HepG2 (cell line): ENCODE measurements around the gene AHNAK. TPM values are rescaled to one million over a fixed set of nuclear protein-coding genes. Genes with fewer than 3 reads are reported as not detected.

Source experiments
- CHCHD3 ChIP-seq: sonication (generic); formaldehyde crosslinking; IDR thresholded peaks from 2 replicates; pipeline ENCODE4 v1.8.0; 2022; ENCODE audit warnings: mild to moderate bottlenecking, missing genetic modification reagents, moderate library complexity
- CREM ChIP-seq, 2 experiments: sonication (generic) in 1 of 2; formaldehyde crosslinking in 1 of 2; IDR thresholded peaks; 2 replicates each; pipeline versions ENCODE4 v1.4.0 to v1.6.1; 2016 to 2020; ENCODE audit warnings: antibody characterized with exemption in 1 of 2, mild to moderate bottlenecking in 1 of 2, missing genetic modification reagents in 1 of 2
- EP300 ChIP-seq, 3 experiments: sonication (generic) in 1 of 3; formaldehyde crosslinking in 1 of 3; IDR thresholded peaks; 2 replicates each; pipeline versions ENCODE4 v1.5.1 to v1.6.1; 2011 to 2020; ENCODE audit warnings: low read depth in 2 of 3, low read length in 2 of 3, borderline replicate concordance in 1 of 3, improper control_type of control experiment in 1 of 3, mild to moderate bottlenecking in 1 of 3, missing genetic modification reagents in 1 of 3, moderate library complexity in 1 of 3
- GATAD1 ChIP-seq: IDR thresholded peaks from 2 replicates; pipeline ENCODE4 v1.6.1; 2016; ENCODE audit warnings: missing genetic modification reagents, missing compliant biosample characterization
- HDAC1 ChIP-seq: sonication (generic); formaldehyde crosslinking; IDR thresholded peaks from 2 replicates; pipeline ENCODE4 v1.5.1; 2020; ENCODE audit warnings: mild to moderate bottlenecking, missing genetic modification reagents
- POLR2A ChIP-seq, 2 experiments: IDR thresholded peaks; 2 replicates each; pipeline ENCODE4 v1.6.1; 2011; ENCODE audit warnings: low read depth in 2 of 2, low read length in 2 of 2, mild to moderate bottlenecking in 1 of 2, moderate library complexity in 1 of 2; ENCODE audit not compliant: insufficient read depth in 1 of 2
- SMAD1 ChIP-seq: sonication (generic); formaldehyde crosslinking; IDR thresholded peaks from 2 replicates; pipeline ENCODE4 v1.4.0; 2020; ENCODE audit warnings: missing genetic modification reagents, low read depth, mild to moderate bottlenecking, borderline replicate concordance
- SNAPC2 ChIP-seq: sonication (generic); formaldehyde crosslinking; IDR thresholded peaks from 2 replicates; pipeline ENCODE4 v1.8.1; 2022; ENCODE audit warnings: mild to moderate bottlenecking, missing genetic modification reagents
- SOX5 ChIP-seq: IDR thresholded peaks from 2 replicates; pipeline ENCODE4 v1.6.1; 2016; ENCODE audit warnings: borderline replicate concordance
- ZKSCAN1 ChIP-seq: fragments of 150-350 bp; IDR thresholded peaks from 2 replicates; pipeline ENCODE4 v1.6.1; 2014; ENCODE audit warnings: low read length
- ZNF121 ChIP-seq: sonication (generic); formaldehyde crosslinking; IDR thresholded peaks from 2 replicates; pipeline ENCODE4 v1.5.0; 2020; ENCODE audit warnings: mild to moderate bottlenecking, missing genetic modification reagents
- ZNF33B ChIP-seq: sonication (generic); formaldehyde crosslinking; IDR thresholded peaks from 2 replicates; pipeline ENCODE4 v1.5.1; 2020; ENCODE audit warnings: mild to moderate bottlenecking, missing genetic modification reagents
- ZNF383 ChIP-seq: sonication (generic); formaldehyde crosslinking; IDR thresholded peaks from 2 replicates; pipeline ENCODE4 v1.4.0; 2020; ENCODE audit warnings: missing genetic modification reagents, mild to moderate bottlenecking, borderline replicate concordance
- ZNF652 ChIP-seq: IDR thresholded peaks from 2 replicates; pipeline ENCODE4 v1.6.1; 2016; ENCODE audit warnings: low read depth, borderline replicate concordance
- ZNF839 ChIP-seq: sonication (generic); formaldehyde crosslinking; IDR thresholded peaks from 2 replicates; pipeline ENCODE4 v1.4.0; 2020; ENCODE audit warnings: missing genetic modification reagents, mild to moderate bottlenecking, borderline replicate concordance
- polyA plus RNA-seq, 8 experiments: library from polyadenylated mRNA; depleted of rRNA in 3 of 8; stranded (reverse) in 7 of 8; unstranded in 1 of 8; fragments of >200 nt; fragmentation: Illumina TruSeq in 4 of 8; extraction: Trizol in 4 of 8; gene quantifications; 2 replicates each; pipeline versions ENCODE4 v1.2.1 to v1.2.3, GENCODE V29; 2011 to 2016; ENCODE audit warnings: low read depth in 4 of 8, missing spikeins in 1 of 8, mixed read lengths in 1 of 8; ENCODE audit not compliant: insufficient read depth in 1 of 8
- total RNA-seq, 5 experiments: library from RNA; depleted of rRNA; stranded (reverse); fragments of >200 nt; fragmentation: Illumina TruSeq; extraction: Trizol; gene quantifications; 2 replicates each; pipeline ENCODE4 v1.2.3, GENCODE V29; 2016; ENCODE audit warnings: low read depth in 1 of 5
- TF ChIP-seq, protein P1 (sequence below): sonication (generic); formaldehyde crosslinking; conservative IDR thresholded peaks from 2 replicates; pipeline ENCODE4 v1.8.0; 2022; ENCODE audit warnings: mild to moderate bottlenecking, moderate library complexity, missing genetic modification reagents
- TF ChIP-seq, protein P2 (sequence below): sonication (generic); formaldehyde crosslinking; IDR thresholded peaks from 2 replicates; pipeline ENCODE4 v1.5.1; 2020; ENCODE audit warnings: missing genetic modification reagents, mild to moderate bottlenecking, borderline replicate concordance
- TF ChIP-seq, protein P3 (sequence below): sonication (generic); formaldehyde crosslinking; IDR thresholded peaks from 2 replicates; pipeline ENCODE4 v1.4.0; 2020; ENCODE audit warnings: missing genetic modification reagents
- TF ChIP-seq, protein P4 (sequence below): sonication (generic); formaldehyde crosslinking; IDR thresholded peaks from 2 replicates; pipeline ENCODE4 v1.8.1; 2023; ENCODE audit warnings: mild to moderate bottlenecking, moderate library complexity, missing genetic modification reagents
- TF ChIP-seq, protein P5 (sequence below): sonication (generic); formaldehyde crosslinking; IDR thresholded peaks from 2 replicates; pipeline ENCODE4 v1.4.0; 2020; ENCODE audit warnings: missing genetic modification reagents, borderline replicate concordance

Gene AHNAK
- total and polyA plus RNA-seq, 2 of the 13 experiments (the other 11 are each of a cell fraction or from before 2014, with no cell fraction given), result 23.4 to 25.0 TPM

DNA sequence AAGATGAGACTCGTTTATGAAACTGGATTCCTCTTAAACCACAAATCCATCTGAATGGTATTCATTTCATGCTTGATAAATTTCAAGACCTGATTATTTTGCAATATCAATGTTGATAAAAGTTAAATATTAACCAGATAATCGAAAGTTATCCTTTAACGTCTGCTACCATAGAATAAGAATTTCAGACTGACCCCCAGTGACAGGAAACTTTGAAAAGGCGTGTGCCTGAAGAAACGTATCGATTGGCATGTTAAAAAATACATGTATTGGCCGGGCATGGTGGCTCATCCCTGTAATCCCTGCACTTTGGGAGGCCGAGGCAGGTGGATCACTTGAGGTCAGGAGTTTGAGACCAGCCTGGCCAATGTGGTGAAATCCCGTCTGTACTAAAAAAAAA, 113.9 kb downstream of the AHNAK start (continued):
- TF ChIP-seq EP300 (IDR thresholded peaks at IDR 0.05; ENCODE audit: low read depth in 2 of 2, low read length in 2 of 2) (peak in 1 of 2 experiments; percentile 49; a peak in 2 of 4 replicates), EP300 (CRISPR knock-in tag; IDR thresholded peaks at IDR 0.05; ENCODE audit: borderline replicate concordance) (no peak), ZNF652 (CRISPR knock-in tag) (no peak), SNAPC2 (CRISPR knock-in tag) (no peak), SMAD1 (no peak), HDAC1 (CRISPR knock-in tag) (peak; percentile 77), SOX5 (peak; percentile 62; the same call in 1 of the 2 replicates), ZNF33B (no peak), CREM (IDR thresholded peaks at IDR 0.05) (0 out of 2 replicates have a peak, but pooled peaks have one; percentile 16), CREM (CRISPR knock-in tag; IDR thresholded peaks at IDR 0.05) (no peak), ZNF121 (no peak), POLR2A (IDR thresholded peaks at IDR 0.05; ENCODE audit: insufficient read depth in 1 of 2, low read depth in 2 of 2, low read length in 2 of 2) (no peak), ZNF839 (no peak), GATAD1 (CRISPR knock-in tag) (no peak), ZNF383 (no peak), CHCHD3 (CRISPR knock-in tag) (no peak), ZKSCAN1 (no peak)
- TF ChIP-seq, protein P1, sequence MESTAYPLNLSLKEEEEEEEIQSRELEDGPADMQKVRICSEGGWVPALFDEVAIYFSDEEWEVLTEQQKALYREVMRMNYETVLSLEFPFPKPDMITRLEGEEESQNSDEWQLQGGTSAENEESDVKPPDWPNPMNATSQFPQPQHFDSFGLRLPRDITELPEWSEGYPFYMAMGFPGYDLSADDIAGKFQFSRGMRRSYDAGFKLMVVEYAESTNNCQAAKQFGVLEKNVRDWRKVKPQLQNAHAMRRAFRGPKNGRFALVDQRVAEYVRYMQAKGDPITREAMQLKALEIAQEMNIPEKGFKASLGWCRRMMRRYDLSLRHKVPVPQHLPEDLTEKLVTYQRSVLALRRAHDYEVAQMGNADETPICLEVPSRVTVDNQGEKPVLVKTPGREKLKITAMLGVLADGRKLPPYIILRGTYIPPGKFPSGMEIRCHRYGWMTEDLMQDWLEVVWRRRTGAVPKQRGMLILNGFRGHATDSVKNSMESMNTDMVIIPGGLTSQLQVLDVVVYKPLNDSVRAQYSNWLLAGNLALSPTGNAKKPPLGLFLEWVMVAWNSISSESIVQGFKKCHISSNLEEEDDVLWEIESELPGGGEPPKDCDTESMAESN (CRISPR knock-in tag), result no peak
- TF ChIP-seq, protein P2, sequence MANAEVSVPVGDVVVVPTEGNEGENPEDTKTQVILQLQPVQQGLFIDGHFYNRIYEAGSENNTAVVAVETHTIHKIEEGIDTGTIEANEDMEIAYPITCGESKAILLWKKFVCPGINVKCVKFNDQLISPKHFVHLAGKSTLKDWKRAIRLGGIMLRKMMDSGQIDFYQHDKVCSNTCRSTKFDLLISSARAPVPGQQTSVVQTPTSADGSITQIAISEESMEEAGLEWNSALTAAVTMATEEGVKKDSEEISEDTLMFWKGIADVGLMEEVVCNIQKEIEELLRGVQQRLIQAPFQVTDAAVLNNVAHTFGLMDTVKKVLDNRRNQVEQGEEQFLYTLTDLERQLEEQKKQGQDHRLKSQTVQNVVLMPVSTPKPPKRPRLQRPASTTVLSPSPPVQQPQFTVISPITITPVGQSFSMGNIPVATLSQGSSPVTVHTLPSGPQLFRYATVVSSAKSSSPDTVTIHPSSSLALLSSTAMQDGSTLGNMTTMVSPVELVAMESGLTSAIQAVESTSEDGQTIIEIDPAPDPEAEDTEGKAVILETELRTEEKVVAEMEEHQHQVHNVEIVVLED (CRISPR knock-in tag), result no peak
- TF ChIP-seq, protein P3, sequence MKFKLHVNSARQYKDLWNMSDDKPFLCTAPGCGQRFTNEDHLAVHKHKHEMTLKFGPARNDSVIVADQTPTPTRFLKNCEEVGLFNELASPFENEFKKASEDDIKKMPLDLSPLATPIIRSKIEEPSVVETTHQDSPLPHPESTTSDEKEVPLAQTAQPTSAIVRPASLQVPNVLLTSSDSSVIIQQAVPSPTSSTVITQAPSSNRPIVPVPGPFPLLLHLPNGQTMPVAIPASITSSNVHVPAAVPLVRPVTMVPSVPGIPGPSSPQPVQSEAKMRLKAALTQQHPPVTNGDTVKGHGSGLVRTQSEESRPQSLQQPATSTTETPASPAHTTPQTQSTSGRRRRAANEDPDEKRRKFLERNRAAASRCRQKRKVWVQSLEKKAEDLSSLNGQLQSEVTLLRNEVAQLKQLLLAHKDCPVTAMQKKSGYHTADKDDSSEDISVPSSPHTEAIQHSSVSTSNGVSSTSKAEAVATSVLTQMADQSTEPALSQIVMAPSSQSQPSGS (CRISPR knock-in tag), result no peak
- TF ChIP-seq, protein P4, sequence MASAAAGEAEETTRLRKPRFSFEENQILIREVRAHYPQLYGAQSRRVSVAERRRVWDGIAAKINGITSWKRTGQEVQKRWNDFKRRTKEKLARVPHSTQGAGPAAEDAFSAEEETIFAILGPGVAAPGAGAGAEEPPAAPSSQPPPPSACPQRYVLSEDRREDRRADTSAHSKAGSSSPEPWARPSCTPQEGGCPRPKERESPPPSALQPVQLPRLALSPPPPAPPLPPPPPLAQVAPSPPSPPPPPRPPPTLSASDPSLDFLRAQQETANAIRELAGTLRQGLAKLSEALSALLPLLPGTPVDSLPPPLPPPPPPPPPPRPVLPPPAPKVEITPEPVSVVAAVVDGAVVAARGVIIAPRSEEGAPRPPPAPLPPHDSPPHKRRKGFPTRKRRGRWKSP (CRISPR knock-in tag), result no peak
- TF ChIP-seq, protein P5, sequence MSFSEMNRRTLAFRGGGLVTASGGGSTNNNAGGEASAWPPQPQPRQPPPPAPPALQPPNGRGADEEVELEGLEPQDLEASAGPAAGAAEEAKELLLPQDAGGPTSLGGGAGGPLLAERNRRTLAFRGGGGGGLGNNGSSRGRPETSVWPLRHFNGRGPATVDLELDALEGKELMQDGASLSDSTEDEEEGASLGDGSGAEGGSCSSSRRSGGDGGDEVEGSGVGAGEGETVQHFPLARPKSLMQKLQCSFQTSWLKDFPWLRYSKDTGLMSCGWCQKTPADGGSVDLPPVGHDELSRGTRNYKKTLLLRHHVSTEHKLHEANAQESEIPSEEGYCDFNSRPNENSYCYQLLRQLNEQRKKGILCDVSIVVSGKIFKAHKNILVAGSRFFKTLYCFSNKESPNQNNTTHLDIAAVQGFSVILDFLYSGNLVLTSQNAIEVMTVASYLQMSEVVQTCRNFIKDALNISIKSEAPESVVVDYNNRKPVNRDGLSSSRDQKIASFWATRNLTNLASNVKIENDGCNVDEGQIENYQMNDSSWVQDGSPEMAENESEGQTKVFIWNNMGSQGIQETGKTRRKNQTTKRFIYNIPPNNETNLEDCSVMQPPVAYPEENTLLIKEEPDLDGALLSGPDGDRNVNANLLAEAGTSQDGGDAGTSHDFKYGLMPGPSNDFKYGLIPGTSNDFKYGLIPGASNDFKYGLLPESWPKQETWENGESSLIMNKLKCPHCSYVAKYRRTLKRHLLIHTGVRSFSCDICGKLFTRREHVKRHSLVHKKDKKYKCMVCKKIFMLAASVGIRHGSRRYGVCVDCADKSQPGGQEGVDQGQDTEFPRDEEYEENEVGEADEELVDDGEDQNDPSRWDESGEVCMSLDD (CRISPR knock-in tag), result no peak
